Liver (tissue), 9 donors: Measurements from ENCODE around the gene RASSF3. TPM values are rescaled to one million over a fixed set of nuclear protein-coding genes. Genes with fewer than 3 reads are reported as not detected.
"Not testable (repeated sequence)": the region's sequence is repeated elsewhere in the genome, so short reads cannot be mapped to it uniquely, and the experiment has no call there.

Experiments used
- DNase-seq: peaks from one replicate; pipeline ENCODE4 v3.0.0-alpha.2; 2017; ENCODE audit warnings: low spot score
- H3K27ac ChIP-seq, 2 donors: one replicate each; pipeline ENCODE4 v1.7.0; 2013; ENCODE audit warnings: inconsistent platforms in 2 of 2, low read length in 2 of 2, control low read depth in 1 of 2, low read depth in 1 of 2, mild to moderate bottlenecking in 1 of 2
- H3K27me3 ChIP-seq, 4 donors: one replicate each; pipeline versions ENCODE4 v1.6.1 to v1.7.0; 2013; ENCODE audit warnings: low read length in 3 of 4, inconsistent platforms in 1 of 4, mild to moderate bottlenecking in 1 of 4, moderate library complexity in 1 of 4; ENCODE audit not compliant: control insufficient read depth in 4 of 4, insufficient read depth in 4 of 4
- H3K36me3 ChIP-seq, 4 donors: one replicate each; pipeline versions ENCODE4 v1.6.1 to v1.7.0; 2013; ENCODE audit warnings: low read length in 3 of 4, mild to moderate bottlenecking in 3 of 4, low read depth in 1 of 4, moderate library complexity in 1 of 4; ENCODE audit not compliant: control insufficient read depth in 4 of 4, insufficient read depth in 3 of 4
- H3K4me1 ChIP-seq, 4 donors: one replicate each; pipeline versions ENCODE4 v1.6.1 to v1.7.0; 2013; ENCODE audit warnings: low read length in 3 of 4, mild to moderate bottlenecking in 3 of 4, moderate library complexity in 1 of 4; ENCODE audit not compliant: control insufficient read depth in 4 of 4, insufficient read depth in 4 of 4
- H3K4me3 ChIP-seq, 3 donors: one replicate each; pipeline versions ENCODE4 v1.6.1 to v1.7.0; 2013; ENCODE audit warnings: low read length in 3 of 3, control low read depth in 1 of 3, low read depth in 1 of 3, mild to moderate bottlenecking in 1 of 3
- H3K9ac ChIP-seq, 2 donors: one replicate each; pipeline ENCODE4 v1.7.0; 2013; ENCODE audit warnings: low read length in 2 of 2, mild to moderate bottlenecking in 2 of 2, moderate library complexity in 2 of 2, control low read depth in 1 of 2, low read depth in 1 of 2
- H3K9me3 ChIP-seq, 4 donors: one replicate each; pipeline versions ENCODE4 v1.6.1 to v1.7.0; 2013; ENCODE audit warnings: low read length in 3 of 4; ENCODE audit not compliant: control insufficient read depth in 4 of 4
- ATF3 ChIP-seq: IDR thresholded peaks from 2 replicates; pipeline ENCODE4 v1.6.1; 2016; ENCODE audit warnings: antibody characterized with exemption
- CTCF ChIP-seq: fragments of 150-350 bp; IDR thresholded peaks from 2 replicates; pipeline ENCODE4 v1.5.1; 2017; ENCODE audit warnings: improper control_type of control experiment, low read depth, low read length; ENCODE audit not compliant: missing input control
- EGR1 ChIP-seq, 2 donors: IDR thresholded peaks; 2 replicates each; pipeline ENCODE4 v1.6.1; 2016 to 2018; ENCODE audit warnings: antibody characterized with exemption in 2 of 2, low read depth in 2 of 2
- FOXA1 ChIP-seq: IDR thresholded peaks from 2 replicates; pipeline ENCODE4 v1.6.1; 2016; ENCODE audit warnings: antibody characterized with exemption
- FOXA2 ChIP-seq: IDR thresholded peaks from 2 replicates; pipeline ENCODE4 v1.6.1; 2016; ENCODE audit warnings: antibody characterized with exemption
- GABPA ChIP-seq, 2 donors: IDR thresholded peaks in 1 of 2; conservative IDR thresholded peaks in 1 of 2; 2 replicates each; pipeline ENCODE4 v1.6.1; 2016; ENCODE audit warnings: antibody characterized with exemption in 2 of 2, mild to moderate bottlenecking in 1 of 2, moderate library complexity in 1 of 2
- HNF4A ChIP-seq, 2 donors: conservative IDR thresholded peaks; 2 replicates each; pipeline ENCODE4 v1.6.1; 2016; ENCODE audit warnings: antibody characterized with exemption in 2 of 2, mild to moderate bottlenecking in 2 of 2
- HNF4G ChIP-seq: IDR thresholded peaks from 2 replicates; pipeline ENCODE4 v1.6.1; 2016; ENCODE audit warnings: antibody characterized with exemption
- JUND ChIP-seq, 2 donors: IDR thresholded peaks; 2 replicates each; pipeline ENCODE4 v1.6.1; 2016; ENCODE audit warnings: antibody characterized with exemption in 2 of 2
- NR2F2 ChIP-seq: IDR thresholded peaks from 2 replicates; pipeline ENCODE4 v1.6.1; 2016; ENCODE audit warnings: antibody characterized with exemption
- RAD21 ChIP-seq, 2 donors: IDR thresholded peaks; 2 replicates each; pipeline ENCODE4 v1.6.1; 2016; ENCODE audit warnings: antibody characterized with exemption in 2 of 2, mild to moderate bottlenecking in 2 of 2
- RXRA ChIP-seq, 2 donors: IDR thresholded peaks; 2 replicates each; pipeline ENCODE4 v1.6.1; 2017 to 2018; ENCODE audit warnings: antibody characterized with exemption in 2 of 2, mild to moderate bottlenecking in 1 of 2
- SP1 ChIP-seq: IDR thresholded peaks from 2 replicates; pipeline ENCODE4 v1.6.1; 2018; ENCODE audit warnings: antibody characterized with exemption, mild to moderate bottlenecking
- TAF1 ChIP-seq: conservative IDR thresholded peaks from 2 replicates; pipeline ENCODE4 v1.6.1; 2016; ENCODE audit warnings: antibody characterized with exemption, mild to moderate bottlenecking
- YY1 ChIP-seq: IDR thresholded peaks from 2 replicates; pipeline ENCODE4 v1.6.1; 2016; ENCODE audit warnings: antibody characterized with exemption, mild to moderate bottlenecking
- ZBTB33 ChIP-seq: IDR thresholded peaks from 2 replicates; pipeline ENCODE4 v1.6.1; 2016; ENCODE audit warnings: antibody characterized with exemption
- WGBS: extraction: QIAGEN DNeasy Blood & Tissue Kit; methylation state at CpG from one replicate; pipeline ENCODE4 v1.1.7; 2013; 5-methylcytosine and 5-hydroxymethylcytosine counted together
- polyA plus RNA-seq, 2 donors: library from polyadenylated mRNA; stranded (reverse) in 1 of 2; unstranded in 1 of 2; fragments of 200-250 nt in 1 of 2; fragments of >200 nt in 1 of 2; fragmentation: Nextera tagmentation in 1 of 2; extraction: Ambion mirVana in 1 of 2; gene quantifications; one replicate each; pipeline versions ENCODE4 v1.2.1 to v1.2.3, GENCODE V29; 2013 to 2015
- total RNA-seq, 2 donors: library from RNA; depleted of rRNA; stranded (reverse); fragments of >200 nt; gene quantifications; one replicate each; pipeline ENCODE4 v1.2.3, GENCODE V29; 2014
- TF ChIP-seq, protein P1 (sequence below): IDR thresholded peaks from 2 replicates; pipeline ENCODE4 v1.6.1; 2016; ENCODE audit warnings: antibody characterized with exemption
- TF ChIP-seq, protein P2 (sequence below): IDR thresholded peaks from 2 replicates; pipeline ENCODE4 v1.6.1; 2016; ENCODE audit warnings: antibody characterized with exemption, mild to moderate bottlenecking
- donor health status: healthy.
- donor health status: healthy.
- donor health status: healthy.
- donor health status: healthy.
- donor health status: healthy.

Gene RASSF3
- total and polyA plus RNA-seq, 4 donors, result 2.2 to 9.1 (median 5.6) TPM

DNA sequence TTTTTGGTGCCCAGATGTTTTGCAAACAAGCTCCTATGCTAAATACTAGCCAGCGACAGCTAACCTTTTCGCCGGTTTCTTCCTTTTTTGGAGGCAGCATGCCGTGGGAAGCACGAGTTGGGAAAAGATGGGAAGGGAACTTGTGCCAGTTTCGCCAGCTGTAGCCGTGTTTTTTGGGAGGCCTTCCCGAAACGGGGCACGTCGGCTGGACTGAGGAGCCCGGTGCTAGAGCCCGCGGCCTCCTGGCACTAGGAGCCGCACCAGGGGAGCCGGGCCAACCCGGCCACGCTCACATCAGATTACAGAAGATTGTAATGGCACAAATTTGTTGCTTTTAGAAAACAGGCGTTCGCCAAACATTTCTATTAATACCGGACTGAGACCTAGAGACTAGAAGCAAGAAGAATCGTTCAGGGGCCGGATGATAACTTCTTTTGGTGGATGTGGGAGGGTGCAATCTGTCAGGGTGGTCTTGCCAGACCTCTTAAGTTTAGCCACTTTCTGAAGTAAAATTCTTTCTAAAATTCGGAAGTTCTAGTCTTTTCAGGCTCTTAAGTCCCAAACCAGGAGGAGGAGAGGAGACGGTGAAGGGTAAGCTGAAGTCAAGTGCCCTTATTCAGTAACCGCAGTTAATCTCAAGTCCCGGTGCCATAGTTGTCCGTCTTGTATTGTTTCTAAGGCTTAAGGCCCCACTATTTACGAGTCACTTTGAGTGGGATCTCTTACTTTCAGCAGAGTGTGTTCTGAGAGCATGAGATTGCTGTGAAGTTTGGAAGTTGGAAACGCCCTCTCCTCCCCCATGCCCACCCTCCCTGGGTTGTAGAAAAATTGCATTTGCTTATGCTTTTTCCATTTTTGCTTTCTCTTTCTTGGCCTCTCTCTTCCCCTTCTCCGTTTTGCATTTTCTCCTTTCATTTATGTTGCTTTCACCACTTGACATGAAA is 1.3 kb downstream of the RASSF3 start:
- H3K36me3 ChIP-seq, result no peaks in the 10 kb centered on the region
- DNase-seq, result no peak
- peak overlapping the region; percentile 17 to 53 for H3K9ac ChIP-seq
- no peaks in the 10 kb centered on the region for H3K27me3 ChIP-seq
- H3K4me1 ChIP-seq, result peaks cover 2 to 19% (median 8%) of the 10 kb centered on the region in 4 donors
- peak overlapping the region; percentile 61 to 80 (median 64) for H3K4me3 ChIP-seq
- no peaks in the 10 kb centered on the region for H3K9me3 ChIP-seq
- TF ChIP-seq, protein P1, sequence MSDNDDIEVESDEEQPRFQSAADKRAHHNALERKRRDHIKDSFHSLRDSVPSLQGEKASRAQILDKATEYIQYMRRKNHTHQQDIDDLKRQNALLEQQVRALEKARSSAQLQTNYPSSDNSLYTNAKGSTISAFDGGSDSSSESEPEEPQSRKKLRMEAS, result no peak
- no peak for TF ChIP-seq HNF4G
- peak; percentile 9 for TF ChIP-seq NR2F2
- no peak for TF ChIP-seq JUND (IDR thresholded peaks at IDR 0.05)
- peak overlapping the region; percentile 85 to 90 for H3K27ac ChIP-seq
- WGBS, result 17% methylated on average over 31 of the region's 31 CpGs

GRCh38 chr12:64612843-64613242 is 2.5 kb downstream of the RASSF3 start:
- H3K27me3 ChIP-seq, result no peaks in the 10 kb centered on the region
- DNase-seq, result no peak
- H3K4me1 ChIP-seq, result peaks cover 2 to 19% (median 8%) of the 10 kb centered on the region in 4 donors
- TF ChIP-seq RXRA (IDR thresholded peaks at IDR 0.05) (no peak), CTCF (no peak), JUND (IDR thresholded peaks at IDR 0.05) (no peak), EGR1 (IDR thresholded peaks at IDR 0.05; ENCODE audit: low read depth in 2 of 2) (no peak), GABPA (IDR thresholded peaks at IDR 0.05 in 1 of 2, conservative IDR thresholded peaks at IDR 0.05 in 1 of 2) (no peak), FOXA2 (no peak), ATF3 (no peak), SP1 (no peak), TAF1 (no peak), HNF4G (no peak), ZBTB33 (no peak), HNF4A (conservative IDR thresholded peaks at IDR 0.05) (no peak), FOXA1 (no peak), NR2F2 (no peak), RAD21 (IDR thresholded peaks at IDR 0.05) (no peak), YY1 (no peak)
- TF ChIP-seq, protein P2, sequence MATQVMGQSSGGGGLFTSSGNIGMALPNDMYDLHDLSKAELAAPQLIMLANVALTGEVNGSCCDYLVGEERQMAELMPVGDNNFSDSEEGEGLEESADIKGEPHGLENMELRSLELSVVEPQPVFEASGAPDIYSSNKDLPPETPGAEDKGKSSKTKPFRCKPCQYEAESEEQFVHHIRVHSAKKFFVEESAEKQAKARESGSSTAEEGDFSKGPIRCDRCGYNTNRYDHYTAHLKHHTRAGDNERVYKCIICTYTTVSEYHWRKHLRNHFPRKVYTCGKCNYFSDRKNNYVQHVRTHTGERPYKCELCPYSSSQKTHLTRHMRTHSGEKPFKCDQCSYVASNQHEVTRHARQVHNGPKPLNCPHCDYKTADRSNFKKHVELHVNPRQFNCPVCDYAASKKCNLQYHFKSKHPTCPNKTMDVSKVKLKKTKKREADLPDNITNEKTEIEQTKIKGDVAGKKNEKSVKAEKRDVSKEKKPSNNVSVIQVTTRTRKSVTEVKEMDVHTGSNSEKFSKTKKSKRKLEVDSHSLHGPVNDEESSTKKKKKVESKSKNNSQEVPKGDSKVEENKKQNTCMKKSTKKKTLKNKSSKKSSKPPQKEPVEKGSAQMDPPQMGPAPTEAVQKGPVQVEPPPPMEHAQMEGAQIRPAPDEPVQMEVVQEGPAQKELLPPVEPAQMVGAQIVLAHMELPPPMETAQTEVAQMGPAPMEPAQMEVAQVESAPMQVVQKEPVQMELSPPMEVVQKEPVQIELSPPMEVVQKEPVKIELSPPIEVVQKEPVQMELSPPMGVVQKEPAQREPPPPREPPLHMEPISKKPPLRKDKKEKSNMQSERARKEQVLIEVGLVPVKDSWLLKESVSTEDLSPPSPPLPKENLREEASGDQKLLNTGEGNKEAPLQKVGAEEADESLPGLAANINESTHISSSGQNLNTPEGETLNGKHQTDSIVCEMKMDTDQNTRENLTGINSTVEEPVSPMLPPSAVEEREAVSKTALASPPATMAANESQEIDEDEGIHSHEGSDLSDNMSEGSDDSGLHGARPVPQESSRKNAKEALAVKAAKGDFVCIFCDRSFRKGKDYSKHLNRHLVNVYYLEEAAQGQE, result no peak
- TF ChIP-seq, protein P1, result no peak
- H3K36me3 ChIP-seq, result no peaks in the 10 kb centered on the region
- H3K9me3 ChIP-seq, result no peaks in the 10 kb centered on the region
- no peak overlapping the region for H3K27ac ChIP-seq
- WGBS, result 53% methylated on average over 4 of the region's 4 CpGs
- H3K9ac ChIP-seq, result no peak overlapping the region
- no peak overlapping the region for H3K4me3 ChIP-seq

DNA sequence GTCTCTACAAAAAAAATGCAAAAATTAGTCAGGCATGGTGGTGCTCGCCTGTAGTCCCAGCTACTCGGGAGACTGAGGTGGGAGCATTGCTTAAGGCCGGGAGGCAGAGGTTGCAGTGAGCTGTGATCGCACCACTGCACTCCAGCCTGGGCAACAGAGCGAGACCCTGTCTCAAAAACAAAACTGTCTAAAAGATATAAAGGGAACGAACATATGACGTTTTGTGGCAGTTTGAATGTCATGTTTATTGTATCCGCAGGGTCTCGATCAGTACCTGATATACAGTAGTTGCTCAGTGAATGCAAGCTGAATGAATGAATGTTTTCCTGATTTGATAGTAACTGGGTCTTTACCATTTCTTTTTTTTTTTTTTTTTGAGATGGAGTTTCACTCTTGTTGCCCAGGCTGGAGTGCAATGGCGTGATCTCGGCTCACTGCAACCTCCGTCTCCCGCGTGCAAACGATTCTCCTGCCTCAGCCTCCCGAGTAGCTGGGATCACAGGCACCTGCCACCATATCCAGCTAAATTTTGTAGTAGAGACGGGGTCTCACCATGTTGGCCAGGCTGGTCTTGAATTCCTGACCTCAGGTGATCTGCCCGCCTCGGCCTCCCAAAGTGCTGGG is 3.6 kb downstream of the RASSF3 start:
- H3K27ac ChIP-seq, DNase-seq, H3K4me3 ChIP-seq, H3K27me3 ChIP-seq, H3K9me3 ChIP-seq, H3K9ac ChIP-seq, H3K36me3 ChIP-seq: not testable (repeated sequence)
- 97% methylated on average over 19 of the region's 19 CpGs for WGBS
- H3K4me1 ChIP-seq, result peaks cover 2 to 18% (median 8%) of the 10 kb centered on the region in 4 donors
